ENCODE results near the gene TAS2R38.

DNA sequence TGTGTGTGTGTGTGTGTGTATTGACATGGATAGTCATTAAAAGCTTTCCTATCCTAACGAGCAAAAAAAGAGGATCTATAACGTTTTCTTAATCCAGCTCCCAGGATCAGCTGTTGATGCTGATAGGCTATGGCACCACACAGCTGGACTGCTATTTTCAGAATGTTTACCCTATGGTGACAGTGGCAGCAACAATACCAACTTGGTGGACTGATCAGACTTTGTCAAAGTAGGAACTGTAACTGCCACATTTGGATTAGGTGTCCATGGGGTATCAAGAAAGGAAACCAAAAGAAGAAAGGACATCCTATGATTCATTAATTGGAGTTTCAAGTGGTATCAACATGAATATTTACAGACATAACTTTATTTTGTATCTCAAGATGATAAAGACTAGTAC lies 24.1 kb downstream of the TAS2R38 start:
- TF ChIP-seq, protein P1, sequence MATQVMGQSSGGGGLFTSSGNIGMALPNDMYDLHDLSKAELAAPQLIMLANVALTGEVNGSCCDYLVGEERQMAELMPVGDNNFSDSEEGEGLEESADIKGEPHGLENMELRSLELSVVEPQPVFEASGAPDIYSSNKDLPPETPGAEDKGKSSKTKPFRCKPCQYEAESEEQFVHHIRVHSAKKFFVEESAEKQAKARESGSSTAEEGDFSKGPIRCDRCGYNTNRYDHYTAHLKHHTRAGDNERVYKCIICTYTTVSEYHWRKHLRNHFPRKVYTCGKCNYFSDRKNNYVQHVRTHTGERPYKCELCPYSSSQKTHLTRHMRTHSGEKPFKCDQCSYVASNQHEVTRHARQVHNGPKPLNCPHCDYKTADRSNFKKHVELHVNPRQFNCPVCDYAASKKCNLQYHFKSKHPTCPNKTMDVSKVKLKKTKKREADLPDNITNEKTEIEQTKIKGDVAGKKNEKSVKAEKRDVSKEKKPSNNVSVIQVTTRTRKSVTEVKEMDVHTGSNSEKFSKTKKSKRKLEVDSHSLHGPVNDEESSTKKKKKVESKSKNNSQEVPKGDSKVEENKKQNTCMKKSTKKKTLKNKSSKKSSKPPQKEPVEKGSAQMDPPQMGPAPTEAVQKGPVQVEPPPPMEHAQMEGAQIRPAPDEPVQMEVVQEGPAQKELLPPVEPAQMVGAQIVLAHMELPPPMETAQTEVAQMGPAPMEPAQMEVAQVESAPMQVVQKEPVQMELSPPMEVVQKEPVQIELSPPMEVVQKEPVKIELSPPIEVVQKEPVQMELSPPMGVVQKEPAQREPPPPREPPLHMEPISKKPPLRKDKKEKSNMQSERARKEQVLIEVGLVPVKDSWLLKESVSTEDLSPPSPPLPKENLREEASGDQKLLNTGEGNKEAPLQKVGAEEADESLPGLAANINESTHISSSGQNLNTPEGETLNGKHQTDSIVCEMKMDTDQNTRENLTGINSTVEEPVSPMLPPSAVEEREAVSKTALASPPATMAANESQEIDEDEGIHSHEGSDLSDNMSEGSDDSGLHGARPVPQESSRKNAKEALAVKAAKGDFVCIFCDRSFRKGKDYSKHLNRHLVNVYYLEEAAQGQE (IDR thresholded peaks at IDR 0.05; ENCODE audit: insufficient replicate concordance, low read depth), result no peak
- TF ChIP-seq GABPA (IDR thresholded peaks at IDR 0.05; ENCODE audit: low read depth) (no peak), POLR2AphosphoS5 (IDR thresholded peaks at IDR 0.05; ENCODE audit: low read depth) (no peak), SPI1 (IDR thresholded peaks at IDR 0.05; ENCODE audit: borderline replicate concordance, low read depth) (no peak)
- TF ChIP-seq, protein P2, sequence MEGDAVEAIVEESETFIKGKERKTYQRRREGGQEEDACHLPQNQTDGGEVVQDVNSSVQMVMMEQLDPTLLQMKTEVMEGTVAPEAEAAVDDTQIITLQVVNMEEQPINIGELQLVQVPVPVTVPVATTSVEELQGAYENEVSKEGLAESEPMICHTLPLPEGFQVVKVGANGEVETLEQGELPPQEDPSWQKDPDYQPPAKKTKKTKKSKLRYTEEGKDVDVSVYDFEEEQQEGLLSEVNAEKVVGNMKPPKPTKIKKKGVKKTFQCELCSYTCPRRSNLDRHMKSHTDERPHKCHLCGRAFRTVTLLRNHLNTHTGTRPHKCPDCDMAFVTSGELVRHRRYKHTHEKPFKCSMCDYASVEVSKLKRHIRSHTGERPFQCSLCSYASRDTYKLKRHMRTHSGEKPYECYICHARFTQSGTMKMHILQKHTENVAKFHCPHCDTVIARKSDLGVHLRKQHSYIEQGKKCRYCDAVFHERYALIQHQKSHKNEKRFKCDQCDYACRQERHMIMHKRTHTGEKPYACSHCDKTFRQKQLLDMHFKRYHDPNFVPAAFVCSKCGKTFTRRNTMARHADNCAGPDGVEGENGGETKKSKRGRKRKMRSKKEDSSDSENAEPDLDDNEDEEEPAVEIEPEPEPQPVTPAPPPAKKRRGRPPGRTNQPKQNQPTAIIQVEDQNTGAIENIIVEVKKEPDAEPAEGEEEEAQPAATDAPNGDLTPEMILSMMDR (IDR thresholded peaks at IDR 0.05; ENCODE audit: insufficient read depth, low read length), result no peak
